NCI-H187 treated with DMSO at 0.1 percent for 48 hours (cell line): ENCODE data around the gene CYP2C19.
"Not testable (repeated sequence)": the region's sequence is repeated elsewhere in the genome, so short reads cannot be mapped to it uniquely, and the experiment has no call there.

Experiments
- DNase-seq: peaks from one replicate; lab custom pipeline; 2025; lab: John Stamatoyannopoulos, UW

The CYP2C19 gene

DNA sequence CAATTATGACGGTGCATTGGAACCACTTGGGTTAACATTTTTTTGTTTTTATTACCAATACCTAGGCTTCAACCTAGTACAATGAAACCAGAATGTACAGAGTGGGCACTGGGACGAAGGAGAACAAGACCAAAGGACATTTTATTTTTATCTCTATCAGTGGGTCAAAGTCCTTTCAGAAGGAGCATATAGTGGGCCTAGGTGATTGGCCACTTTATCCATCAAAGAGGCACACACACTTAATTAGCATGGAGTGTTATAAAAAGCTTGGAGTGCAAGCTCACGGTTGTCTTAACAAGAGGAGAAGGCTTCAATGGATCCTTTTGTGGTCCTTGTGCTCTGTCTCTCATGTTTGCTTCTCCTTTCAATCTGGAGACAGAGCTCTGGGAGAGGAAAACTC lies at the start of gene CYP2C19:
TSS of gene CYP2C19 (plus strand) at position 289 of the 400 bp plus-strand sequence. CDS start at position 314, 25 bp downstream.
- DNase-seq = no peak

DNA sequence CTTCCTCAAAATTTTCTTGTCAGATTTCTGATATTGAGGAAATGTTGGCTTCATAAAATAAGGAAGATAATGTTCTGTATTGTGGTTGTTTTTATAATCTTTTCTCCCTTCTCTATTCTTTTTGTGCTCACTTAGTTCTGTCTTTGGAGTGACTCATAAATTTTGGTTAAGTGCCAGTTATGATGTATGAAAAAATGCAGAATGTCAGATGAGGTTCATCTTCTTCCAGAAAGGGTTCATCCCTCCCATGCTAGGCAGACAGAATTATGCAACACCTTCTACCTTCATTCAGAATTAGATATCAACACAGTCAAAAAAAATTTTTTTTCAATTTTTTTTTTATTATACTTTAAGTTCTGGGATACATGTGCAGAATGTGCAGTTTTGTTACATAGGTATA lies 36.6 kb upstream of the CYP2C19 start:
- no peak for DNase-seq

DNA sequence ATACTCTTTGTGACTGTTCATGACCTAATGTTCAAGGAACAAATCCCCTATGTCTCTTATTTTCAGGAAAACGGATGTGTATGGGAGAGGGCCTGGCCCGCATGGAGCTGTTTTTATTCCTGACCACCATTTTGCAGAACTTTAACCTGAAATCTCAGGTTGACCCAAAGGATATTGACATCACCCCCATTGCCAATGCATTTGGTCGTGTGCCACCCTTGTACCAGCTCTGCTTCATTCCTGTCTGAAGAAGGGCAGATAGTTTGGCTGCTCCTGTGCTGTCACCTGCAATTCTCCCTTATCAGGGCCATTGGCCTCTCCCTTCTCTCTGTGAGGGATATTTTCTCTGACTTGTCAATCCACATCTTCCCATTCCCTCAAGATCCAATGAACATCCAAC lies 27.3 kb upstream of the CYP2C19 start:
- no peak for DNase-seq

DNA sequence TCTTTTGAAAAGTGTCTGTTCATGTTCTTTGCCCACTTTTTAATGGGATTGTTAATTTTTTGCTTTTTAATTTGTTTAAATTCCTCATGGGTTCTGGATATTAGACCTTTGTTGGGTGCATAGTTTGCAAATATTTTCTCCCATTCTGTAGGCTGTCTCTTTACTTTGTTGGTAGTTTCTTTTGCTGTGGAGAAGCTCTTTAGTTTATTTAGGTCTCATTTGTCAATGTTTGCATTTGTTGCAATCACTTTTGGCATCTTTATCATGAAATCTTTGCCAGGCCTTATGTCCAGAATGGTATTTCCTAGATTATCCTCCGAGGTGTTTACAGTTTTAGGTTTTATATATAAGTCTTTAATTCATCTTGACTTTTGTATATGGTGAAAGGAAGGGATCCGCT lies 23.9 kb upstream of the CYP2C19 start:
- no peak for DNase-seq

DNA sequence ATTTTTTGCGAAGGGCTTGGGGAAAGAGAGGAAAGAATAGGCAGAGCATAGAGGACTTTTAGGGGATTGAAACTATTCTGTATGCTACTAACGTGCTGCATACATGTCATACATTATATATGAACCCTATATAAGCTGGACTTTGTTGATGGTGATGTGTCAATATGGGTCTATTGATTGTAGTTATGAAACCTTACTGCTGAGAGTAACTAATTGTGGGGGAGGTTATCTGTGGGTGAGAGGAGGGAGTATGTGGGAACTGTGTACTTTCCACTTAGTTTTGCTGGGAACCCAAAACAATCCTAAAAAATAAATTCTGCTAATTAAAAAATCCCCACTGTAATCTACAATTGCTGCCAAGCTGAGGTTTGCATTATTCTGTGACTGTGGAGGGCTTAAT lies 15.3 kb upstream of the CYP2C19 start:
- no peak for DNase-seq

DNA sequence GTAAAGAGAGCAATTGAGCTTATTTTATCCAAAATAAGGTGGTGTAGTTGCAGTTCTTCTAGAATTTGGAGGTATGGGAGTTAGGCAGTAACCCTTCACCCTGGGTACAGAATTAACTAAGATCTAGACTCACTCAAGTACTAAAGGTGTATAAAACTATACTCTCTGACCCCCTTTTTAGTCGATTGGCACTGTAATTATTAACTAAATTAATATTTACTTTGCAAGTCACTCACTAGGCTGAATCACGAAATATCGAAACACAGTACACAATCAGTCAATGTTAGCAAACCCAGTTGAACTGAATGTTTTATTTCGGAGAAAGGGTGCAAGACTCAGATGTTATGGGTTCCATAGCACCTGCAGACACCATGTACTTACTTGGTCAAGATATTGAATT lies 14.6 kb upstream of the CYP2C19 start:
- no peak for DNase-seq

DNA sequence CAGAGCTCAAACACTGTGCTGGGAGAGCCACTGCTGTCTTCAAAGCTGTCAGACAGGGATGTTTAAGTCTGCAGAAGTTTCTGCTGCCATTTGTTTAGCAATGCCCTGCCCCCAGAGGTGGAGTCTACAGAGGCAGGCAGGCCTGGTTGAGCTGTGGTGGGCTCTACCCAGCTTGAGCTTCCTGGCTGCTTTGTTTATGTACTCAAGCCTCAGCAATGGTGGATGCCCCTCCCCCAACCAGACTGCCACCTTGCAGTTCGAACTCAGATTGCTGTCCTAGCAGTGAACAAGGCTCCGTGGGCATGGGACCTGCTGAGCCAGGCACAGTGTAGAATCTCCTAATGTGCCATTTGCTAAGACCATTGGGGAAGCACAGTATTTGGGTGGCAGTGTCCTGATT lies 4.6 kb upstream of the CYP2C19 start:
- no peak for DNase-seq

DNA sequence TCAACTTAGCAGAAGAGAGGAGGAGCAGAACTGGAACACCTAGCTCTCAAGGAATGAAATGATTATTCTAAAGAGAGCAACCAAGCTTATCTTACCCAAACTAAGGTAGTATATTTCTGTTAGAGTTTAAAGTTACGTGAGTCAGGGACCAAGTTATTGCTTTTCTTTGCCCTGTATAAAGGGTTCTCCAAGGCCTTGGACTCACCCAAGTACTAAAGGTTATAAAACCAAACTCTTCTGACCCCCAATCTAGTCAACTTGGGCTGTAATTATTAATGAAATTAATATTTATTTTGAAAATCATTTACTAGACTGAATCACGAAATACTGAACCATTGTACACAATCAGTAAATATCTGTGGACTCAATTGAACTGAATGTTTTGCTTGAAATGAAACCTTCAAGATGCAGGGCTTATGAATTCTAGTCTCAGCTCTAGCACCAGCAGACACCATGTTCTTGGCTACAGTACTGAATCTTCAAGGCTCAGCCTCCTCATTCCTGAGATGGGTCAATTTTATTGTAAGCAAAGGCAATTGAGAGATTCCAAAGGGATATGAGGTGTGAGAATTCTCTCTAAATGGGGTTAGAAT lies 1.8 kb upstream of the CYP2C19 start:
- DNase-seq = no peak

DNA sequence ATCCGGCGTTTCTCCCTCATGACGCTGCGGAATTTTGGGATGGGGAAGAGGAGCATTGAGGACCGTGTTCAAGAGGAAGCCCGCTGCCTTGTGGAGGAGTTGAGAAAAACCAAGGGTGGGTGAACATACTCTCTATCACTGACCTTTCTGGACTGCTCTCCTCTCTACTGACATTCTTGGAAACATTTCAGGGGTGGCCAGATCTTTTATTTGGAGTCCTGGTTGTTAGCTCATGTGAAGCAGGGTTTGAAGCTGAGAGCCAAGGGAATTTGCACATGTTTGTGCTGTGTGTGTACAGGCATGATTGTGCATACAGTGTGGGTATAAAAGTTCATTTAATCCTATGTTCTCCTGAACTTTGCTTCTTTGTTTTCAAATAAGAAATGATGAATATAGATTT lies 12.9 kb downstream of the CYP2C19 start:
- not testable (repeated sequence) for DNase-seq

DNA sequence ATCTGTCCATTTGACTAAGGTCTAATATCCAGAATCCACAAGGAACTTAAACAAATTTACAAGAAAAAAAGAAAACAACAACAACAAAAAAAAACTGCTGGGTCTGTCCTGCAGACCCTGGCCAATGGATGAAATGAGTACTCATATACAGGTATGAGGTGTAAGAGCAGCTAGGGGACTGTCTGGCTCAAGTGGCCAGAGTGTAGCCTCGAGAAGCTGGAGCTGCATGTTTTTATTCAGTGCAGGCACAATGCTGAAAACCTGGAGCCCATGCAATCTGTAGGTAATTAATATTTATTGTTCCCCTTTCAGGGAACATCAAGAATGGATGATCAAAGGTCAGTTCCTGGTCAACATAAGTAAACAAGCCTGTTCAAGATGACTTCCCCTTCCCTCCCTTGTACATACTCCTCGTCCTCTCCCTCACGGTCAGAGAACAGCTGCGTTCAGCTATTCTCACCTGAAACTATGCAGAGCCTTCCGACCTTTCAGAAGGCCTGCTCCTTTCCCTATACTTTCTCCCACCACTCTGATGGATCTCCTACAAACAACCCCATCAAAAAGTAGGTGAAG lies 15.5 kb downstream of the CYP2C19 start:
- DNase-seq = no peak

DNA sequence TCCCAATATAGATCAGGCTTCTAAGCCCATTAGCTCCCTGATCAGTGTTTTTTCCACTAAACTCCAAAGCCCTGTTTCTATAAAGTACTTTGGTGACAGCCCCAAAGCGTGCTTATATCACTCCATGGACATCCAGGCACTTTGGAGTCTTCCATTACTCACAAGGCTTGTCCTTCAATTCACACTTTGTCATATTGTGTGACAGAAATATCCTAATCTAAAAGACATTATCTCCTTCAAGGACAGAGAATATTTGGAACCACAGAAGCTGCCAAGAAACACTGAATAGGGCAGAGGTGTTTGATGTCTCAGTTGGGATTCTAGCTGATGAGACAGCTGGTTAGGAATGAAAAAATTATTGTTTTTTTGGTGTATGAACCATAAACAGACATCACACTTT lies 18.4 kb downstream of the CYP2C19 start:
- no peak for DNase-seq

DNA sequence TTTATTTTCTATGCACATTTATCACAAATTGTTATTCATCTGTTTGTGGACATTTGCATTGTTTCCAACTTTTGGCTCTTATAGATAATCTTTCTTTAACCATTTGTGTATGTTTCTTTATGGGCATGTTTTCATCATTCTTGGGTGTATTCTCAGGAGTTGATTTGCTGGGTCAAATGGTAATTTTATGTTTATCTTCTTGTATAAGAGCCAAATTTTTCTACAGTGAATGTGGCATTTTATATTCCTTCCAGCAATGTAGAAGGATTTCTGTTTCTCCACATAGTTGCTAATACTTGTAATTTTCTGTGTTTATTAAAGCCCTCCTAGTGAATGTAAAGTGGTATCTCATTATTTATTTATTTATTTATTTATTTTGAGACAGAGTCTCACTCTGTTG lies 21.8 kb downstream of the CYP2C19 start:
- no peak for DNase-seq

DNA sequence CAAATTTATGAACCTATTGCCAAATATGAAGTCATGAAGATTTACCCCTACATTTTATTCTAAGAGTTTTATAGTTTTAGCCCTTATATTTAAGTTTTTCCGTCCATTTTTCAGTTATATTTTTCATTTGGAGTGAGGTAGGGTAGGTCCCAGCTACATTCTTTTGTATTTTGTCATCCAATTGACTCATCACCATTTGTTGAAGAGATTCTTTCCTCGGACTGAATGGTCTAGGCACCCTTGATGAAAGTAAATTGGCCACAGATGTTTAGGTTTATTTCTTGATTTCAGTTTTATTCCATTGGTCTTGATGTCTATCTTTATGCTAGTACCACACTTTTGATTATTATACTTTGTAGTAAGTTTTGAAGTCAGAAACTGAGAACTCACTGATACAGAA lies 22.7 kb downstream of the CYP2C19 start:
- DNase-seq = no peak

DNA sequence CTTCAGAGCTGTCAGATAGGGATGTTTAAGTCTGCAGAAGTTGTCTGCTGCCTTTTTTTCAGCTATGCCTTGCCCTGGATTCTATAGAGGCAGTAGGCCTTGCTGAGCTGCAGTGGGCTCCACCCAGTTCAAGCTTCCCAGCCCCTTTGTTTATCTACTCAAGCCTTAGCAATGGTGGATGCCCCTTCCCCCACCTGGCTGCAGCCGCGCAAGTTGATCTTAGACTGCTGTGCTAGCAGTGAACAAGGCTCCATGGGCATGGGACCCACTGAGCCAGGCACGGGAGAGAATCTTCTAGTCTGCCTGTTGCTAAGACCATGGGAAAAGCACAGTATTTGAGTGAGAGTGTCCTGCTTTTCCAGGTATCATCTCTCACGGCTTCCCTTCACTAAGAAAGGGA lies 38.1 kb downstream of the CYP2C19 start:
- DNase-seq = not testable (repeated sequence)

DNA sequence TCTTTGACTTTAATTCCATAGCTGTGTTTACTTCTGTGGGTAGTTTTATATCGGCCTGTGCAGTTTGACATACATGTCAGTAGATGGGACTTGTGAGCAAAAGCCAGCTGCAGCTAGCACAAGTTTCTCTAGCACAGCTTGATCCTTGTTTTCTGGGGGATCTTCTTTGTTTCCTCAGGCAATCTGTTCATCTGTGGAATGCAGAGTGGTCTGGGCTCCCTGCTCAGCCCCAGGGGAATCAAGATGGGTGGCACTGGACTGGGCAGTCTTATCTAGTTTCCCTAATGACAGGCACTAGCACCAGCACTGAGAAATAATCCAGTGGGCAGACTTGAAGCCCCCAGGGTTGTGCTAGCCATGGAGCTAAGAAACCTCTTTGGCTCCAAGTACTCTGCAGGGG lies 40.8 kb downstream of the CYP2C19 start:
- no peak for DNase-seq

DNA sequence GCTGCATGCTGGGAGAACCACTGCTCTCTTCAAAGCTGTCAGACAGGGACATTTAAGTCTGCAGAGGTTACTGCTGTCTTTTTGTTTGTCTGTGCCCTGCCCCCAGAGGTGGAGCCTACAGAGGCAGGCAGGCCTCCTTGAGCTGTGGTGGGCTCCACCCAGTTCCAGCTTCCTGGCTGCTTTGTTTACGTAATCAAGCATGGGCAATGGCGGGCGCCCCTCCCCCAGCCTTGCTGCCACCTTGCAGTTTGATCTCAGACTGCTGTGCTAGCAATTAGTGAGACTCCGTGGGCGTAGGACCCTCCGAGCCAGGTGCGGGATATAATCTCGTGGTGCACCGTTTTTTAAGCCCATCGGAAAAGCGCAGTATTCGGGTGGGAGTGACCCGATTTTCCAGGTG lies 67.5 kb downstream of the CYP2C19 start:
- DNase-seq = not testable (repeated sequence)

DNA sequence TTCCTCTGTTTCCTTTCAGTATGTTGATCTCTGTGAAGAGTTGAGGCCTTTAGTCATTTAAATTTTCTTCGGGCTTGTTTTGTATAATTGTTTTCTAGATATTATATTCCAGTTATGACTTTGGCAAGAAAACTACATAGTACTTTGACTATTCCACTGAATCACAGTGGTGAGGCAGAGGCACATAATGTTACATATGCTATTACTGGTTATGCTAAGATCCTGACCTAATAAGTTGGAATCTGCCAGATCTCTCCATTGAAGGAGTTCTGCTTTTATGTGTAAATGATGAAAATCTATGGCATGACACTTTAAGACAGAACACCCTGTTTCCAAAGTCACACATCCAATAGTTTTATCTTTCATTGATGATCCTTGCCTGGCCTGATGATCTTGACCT lies 83.7 kb downstream of the CYP2C19 start:
- no peak for DNase-seq

DNA sequence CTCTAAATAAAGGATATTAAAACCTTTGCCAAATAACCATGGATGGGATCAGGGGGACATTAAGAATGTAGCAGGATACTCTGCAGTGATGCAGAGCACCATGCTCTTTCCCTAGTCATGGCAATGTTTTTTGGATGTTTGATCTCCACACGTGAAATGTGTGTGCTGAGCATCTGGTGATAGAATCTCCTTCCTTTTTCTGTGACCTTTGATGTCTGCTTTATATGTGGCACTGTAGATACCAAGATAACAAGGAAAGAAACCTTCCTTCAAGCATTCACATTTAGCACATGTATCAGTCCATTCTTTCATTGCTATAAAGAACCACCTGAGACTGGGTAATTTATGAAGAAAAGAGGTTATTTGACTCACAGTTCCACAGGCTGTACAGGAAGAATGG lies 88.3 kb downstream of the CYP2C19 start:
- no peak for DNase-seq

DNA sequence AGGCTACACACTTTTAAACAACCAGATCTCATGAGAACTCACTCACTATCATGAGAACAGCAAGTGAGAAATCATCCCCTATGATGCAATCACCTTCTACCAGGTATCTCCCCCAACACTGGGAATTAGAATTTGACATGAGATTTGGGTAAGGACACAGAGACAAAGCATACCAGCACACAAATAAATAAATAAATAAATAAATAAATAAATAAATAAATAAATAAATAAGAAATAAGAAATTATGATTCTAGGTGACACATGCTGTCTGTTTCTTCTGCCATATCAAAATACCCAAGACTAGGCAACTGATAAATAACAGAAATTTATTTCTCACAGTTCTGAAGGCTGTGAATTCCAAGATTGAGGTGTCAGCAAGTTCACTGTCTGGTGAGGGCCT lies 88.8 kb downstream of the CYP2C19 start:
- no peak for DNase-seq

DNA sequence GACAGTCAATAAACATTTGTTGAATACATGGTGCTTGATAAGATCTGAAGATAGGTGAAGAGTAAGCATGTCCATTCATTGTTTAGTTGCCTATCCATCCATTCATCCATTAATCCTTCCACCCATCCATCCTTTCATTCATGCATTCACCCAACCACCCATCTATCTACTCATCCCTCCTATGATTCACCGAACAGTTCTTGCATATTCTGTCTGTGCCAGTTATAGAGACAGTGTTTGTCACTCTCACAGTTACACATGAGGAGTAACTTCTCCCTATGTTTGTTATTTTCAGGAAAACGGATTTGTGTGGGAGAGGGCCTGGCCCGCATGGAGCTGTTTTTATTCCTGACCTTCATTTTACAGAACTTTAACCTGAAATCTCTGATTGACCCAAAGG lies 90.0 kb downstream of the CYP2C19 start:
- no peak for DNase-seq

DNA sequence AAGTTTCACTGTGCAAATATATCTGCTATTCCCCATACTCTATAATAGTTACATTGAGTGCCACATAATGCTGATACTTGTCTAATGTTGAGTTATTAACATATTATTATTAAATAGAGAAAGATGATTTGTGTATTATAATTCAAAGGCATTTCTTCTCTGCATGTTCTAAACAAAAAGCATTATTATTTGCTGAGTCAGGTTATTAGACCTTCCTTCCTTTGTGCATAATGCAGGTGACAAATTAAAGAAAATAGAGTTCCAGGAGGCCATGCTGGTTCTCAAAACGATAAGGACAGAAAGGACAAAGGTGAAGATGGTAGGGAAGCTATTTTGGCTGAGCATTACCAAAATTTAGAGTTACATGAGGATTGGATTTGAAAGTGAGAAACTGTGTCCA lies 90.6 kb downstream of the CYP2C19 start:
- no peak for DNase-seq

DNA sequence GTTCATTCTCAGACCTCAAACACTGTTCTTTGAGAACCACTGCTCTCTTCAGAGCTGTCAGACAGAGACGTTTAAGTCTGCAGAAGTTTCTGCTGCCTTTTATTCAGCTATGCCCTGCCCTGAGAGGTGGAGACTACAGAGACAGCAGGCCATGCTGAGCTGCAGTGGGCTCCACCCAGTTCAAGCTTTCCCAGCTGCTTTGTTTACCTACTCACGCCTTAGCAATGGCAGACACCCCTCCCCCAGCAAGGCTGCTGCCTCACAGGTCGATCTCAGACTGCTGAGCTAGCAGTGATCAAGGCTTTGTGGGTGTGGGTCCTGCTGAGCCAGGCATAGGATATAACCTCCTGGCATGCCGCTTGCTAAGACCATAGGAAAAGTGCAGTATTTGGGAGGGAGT lies 95.5 kb downstream of the CYP2C19 start:
- DNase-seq = no peak

DNA sequence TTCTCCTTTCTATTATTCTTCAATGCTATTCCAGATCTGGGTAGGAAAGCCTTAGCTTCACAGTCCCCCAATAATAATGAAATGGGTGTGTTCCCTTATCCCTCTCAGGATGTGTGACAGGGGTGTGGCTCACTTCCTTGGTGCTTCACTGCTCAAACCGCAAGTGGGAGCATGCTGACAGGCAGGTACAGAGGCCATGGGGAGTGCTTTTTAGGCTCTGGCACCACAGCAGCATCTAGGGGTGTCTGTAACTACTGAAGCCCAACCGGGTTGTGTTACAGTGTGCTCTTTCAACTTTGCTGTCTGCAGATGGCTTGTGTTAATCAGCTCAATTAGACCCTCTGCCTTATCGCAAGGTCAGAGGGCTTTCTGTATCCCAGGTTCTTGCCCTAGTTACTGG lies 96.6 kb downstream of the CYP2C19 start:
- DNase-seq = no peak

DNA sequence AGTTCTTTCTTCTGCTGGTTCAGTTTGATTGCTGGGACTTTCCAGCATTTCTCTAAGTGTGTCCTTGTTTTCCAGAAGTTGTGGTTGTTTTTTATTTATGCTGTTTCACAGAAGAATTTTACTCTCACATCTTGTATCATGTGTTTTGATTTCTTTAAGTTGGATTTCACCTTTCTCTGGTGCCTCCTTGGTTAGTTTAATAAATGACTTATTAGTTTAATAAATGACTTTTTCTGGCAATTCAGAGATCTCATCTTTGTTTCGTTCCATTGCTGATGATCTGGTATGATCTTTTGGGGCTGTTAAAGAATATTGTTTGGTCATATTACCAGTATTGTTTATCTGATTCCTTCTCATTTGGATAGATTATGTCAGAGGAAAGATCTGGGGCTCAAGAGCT lies 116.2 kb downstream of the CYP2C19 start:
- no peak for DNase-seq
